ENCODE results near the gene TKT.

- TF ChIP-seq KDM1A (IDR thresholded peaks at IDR 0.05; ENCODE audit: low read depth) (no peak), BHLHE40 (IDR thresholded peaks at IDR 0.05; ENCODE audit: low read depth, low read length) (no peak), CTCF (IDR thresholded peaks at IDR 0.05) (no peak), EP300 (IDR thresholded peaks at IDR 0.05) (no peak), MAZ (IDR thresholded peaks at IDR 0.05; ENCODE audit: borderline replicate concordance, low read depth, low read length) (no peak), EHMT2 (IDR thresholded peaks at IDR 0.05; ENCODE audit: low read depth) (no peak), RCOR1 (IDR thresholded peaks at IDR 0.05; ENCODE audit: low read depth, low read length) (no peak), SMC3 (IDR thresholded peaks at IDR 0.05) (no peak), MYC (IDR thresholded peaks at IDR 0.05; ENCODE audit: borderline replicate concordance, low read length) (no peak), POLR2A (IDR thresholded peaks at IDR 0.05; ENCODE audit: low read length) (no peak), MAX (IDR thresholded peaks at IDR 0.05) (no peak), FOSL2 (IDR thresholded peaks at IDR 0.05) (no peak), FOSL2 (CRISPR knock-in tag; IDR thresholded peaks at IDR 0.05) (no peak), RARB (CRISPR knock-in tag; IDR thresholded peaks at IDR 0.05) (no peak), USF2 (IDR thresholded peaks at IDR 0.05) (no peak)
Observed at GRCh38 chr3:53225651-53226050, 30.2 kb downstream of the TKT start.

Data from A549 (cell line).